Vagina (tissue), 2 donors: ENCODE measurements around the gene THPO. TPM values are rescaled to one million over a fixed set of nuclear protein-coding genes. Genes with fewer than 3 reads are reported as not detected.

Experiments used
- DNase-seq, 2 donors: peaks; one replicate each; pipeline ENCODE4 v3.0.0-alpha.2; 2017; ENCODE audit errors: extremely low spot score in 2 of 2
- H3K27ac ChIP-seq: fragments of 200-600 bp; sonication (generic); one replicate; pipeline ENCODE4 v1.5.1; 2019
- H3K27me3 ChIP-seq: fragments of 200-600 bp; sonication (generic); one replicate; pipeline ENCODE4 v1.5.1; 2019
- H3K36me3 ChIP-seq, 2 donors: fragments of 200-600 bp; sonication (generic); one replicate each; pipeline ENCODE4 v1.5.1; 2017 to 2019
- H3K4me1 ChIP-seq: fragments of 200-600 bp; sonication (generic); one replicate; pipeline ENCODE4 v1.5.1; 2019
- H3K4me3 ChIP-seq, 2 donors: fragments of 200-600 bp; sonication (generic); 1 replicate in 1 of 2; 2 replicates in 1 of 2; pipeline ENCODE4 v1.5.1; 2016 to 2019
- H3K9me3 ChIP-seq: fragments of 200-600 bp; sonication (generic); one replicate; pipeline ENCODE4 v1.5.1; 2019
- POLR2A ChIP-seq, 2 donors: fragments of 450-650 bp; IDR thresholded peaks; one replicate each; pipeline ENCODE4 v1.6.1; 2017; ENCODE audit warnings: antibody characterized with exemption in 2 of 2, mild to moderate bottlenecking in 2 of 2, moderate library complexity in 2 of 2
- POLR2AphosphoS5 ChIP-seq, 2 donors: sonication (generic); formaldehyde crosslinking; IDR thresholded peaks; one replicate each; pipeline ENCODE4 v1.9.0; 2017; ENCODE audit warnings: antibody characterized with exemption in 2 of 2, mild to moderate bottlenecking in 2 of 2, low read depth in 1 of 2; ENCODE audit not compliant: insufficient read depth in 1 of 2
- intact Hi-C: fragments of 100-400 bp; cut with DNase I; formaldehyde crosslinking; loops from one replicate; pipeline ENCODE4 v1.15.1; 2023
- total RNA-seq: library from RNA; depleted of rRNA; stranded (reverse); fragments of >200 nt; gene quantifications from one replicate; pipeline ENCODE4 v1.2.3, GENCODE V29; 2016
- TF ChIP-seq, protein P1 (sequence below), 3 experiments: fragments of 450-650 bp in 2 of 3; fragments of 200-600 bp in 1 of 3; sonication (generic) in 1 of 3; IDR thresholded peaks; one replicate each; pipeline ENCODE4 v1.5.1; 2017 to 2019; ENCODE audit warnings: antibody characterized with exemption in 3 of 3, mild to moderate bottlenecking in 2 of 3, moderate library complexity in 2 of 3

The THPO gene
- total RNA-seq, 1 donor from 2014 or later, result 0.74 TPM

DNA sequence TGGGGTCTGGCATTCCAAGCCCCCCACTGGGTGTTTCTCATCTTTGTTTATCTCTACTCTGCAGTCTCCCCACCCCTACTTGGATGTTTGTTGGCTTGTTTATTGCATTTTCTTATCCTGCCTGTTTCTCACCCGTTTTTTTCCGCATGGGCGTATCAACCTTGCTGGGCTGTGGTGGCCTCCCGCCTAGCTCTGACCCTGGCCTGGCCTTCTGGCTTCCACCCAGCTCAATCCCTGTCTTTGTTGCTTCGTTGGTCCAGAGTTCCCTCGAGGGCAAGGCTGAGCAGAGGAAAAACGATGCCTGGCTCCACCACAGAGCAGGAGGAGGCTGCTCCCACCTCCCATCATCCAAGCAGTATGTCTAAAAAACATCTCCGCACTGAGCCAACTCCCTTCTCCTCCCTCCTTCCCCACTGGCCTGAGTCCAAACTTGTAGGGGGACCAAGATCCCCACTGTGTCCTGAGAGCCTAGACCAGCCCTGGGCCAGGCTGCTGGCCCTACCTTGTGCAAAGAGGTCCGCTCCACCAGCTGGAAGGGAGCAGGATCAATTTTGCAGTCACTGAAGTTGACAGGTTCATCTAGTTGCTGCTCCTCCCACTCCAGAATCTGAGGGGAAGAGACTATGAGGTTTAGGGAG is 26.4 kb downstream of the THPO start:
- peaks cover 10% of the 10 kb centered on the region for H3K4me1 ChIP-seq
- no peaks in the 10 kb centered on the region for H3K27me3 ChIP-seq
- H3K4me3 ChIP-seq, result no peak overlapping the region
- DNase-seq, result no peak
- intact Hi-C loops, result no loop called here
- H3K9me3 ChIP-seq, result no peaks in the 10 kb centered on the region
- no peak overlapping the region for H3K27ac ChIP-seq
- TF ChIP-seq POLR2AphosphoS5 (IDR thresholded peaks at IDR 0.05; ENCODE audit: insufficient read depth in 1 of 2, low read depth in 1 of 2) (no peak), POLR2A (IDR thresholded peaks at IDR 0.05) (no peak)
- TF ChIP-seq, protein P1, sequence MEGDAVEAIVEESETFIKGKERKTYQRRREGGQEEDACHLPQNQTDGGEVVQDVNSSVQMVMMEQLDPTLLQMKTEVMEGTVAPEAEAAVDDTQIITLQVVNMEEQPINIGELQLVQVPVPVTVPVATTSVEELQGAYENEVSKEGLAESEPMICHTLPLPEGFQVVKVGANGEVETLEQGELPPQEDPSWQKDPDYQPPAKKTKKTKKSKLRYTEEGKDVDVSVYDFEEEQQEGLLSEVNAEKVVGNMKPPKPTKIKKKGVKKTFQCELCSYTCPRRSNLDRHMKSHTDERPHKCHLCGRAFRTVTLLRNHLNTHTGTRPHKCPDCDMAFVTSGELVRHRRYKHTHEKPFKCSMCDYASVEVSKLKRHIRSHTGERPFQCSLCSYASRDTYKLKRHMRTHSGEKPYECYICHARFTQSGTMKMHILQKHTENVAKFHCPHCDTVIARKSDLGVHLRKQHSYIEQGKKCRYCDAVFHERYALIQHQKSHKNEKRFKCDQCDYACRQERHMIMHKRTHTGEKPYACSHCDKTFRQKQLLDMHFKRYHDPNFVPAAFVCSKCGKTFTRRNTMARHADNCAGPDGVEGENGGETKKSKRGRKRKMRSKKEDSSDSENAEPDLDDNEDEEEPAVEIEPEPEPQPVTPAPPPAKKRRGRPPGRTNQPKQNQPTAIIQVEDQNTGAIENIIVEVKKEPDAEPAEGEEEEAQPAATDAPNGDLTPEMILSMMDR (IDR thresholded peaks at IDR 0.05), result no peak
- H3K36me3 ChIP-seq, result peaks cover 0 to 7% of the 10 kb centered on the region in 2 donors

DNA sequence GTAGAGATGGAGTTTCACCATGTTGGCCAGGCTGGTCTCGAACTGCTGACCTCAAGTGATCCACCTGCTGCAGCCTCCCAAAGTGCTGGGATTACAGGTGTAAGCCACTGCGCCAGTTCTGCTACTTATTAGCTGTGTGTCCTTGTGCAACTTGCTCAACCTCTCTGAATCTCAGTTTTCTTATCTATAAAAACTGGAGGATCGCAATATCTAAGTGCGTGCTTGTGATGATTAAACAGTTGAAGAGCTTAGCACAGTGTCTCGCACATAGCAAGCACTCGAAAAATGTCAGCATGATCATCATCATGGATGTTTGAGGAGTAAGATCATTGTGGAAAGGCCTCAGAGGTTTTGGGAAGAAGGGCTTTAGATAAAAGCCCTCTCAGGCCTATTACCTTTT is 27.4 kb downstream of the THPO start:
- intact Hi-C loops, result no loop called here

GRCh38 chr3:184349563-184350470 is 28.2 kb downstream of the THPO start:
- TF ChIP-seq POLR2AphosphoS5 (IDR thresholded peaks at IDR 0.05; ENCODE audit: insufficient read depth in 1 of 2, low read depth in 1 of 2), result no peak
- H3K9me3 ChIP-seq, result no peaks in the 10 kb centered on the region
- H3K4me3 ChIP-seq, result no peak overlapping the region
- H3K27me3 ChIP-seq, result no peaks in the 10 kb centered on the region
- peaks cover 0 to 2% of the 10 kb centered on the region in 2 donors for H3K36me3 ChIP-seq
- intact Hi-C loops, result no loop called here
- H3K4me1 ChIP-seq, result peaks cover 19% of the 10 kb centered on the region
- no peak overlapping the region for H3K27ac ChIP-seq
- DNase-seq, result no peak

More for the DNA sequence above, 27.4 kb downstream of the THPO start:
- no peak overlapping the region for H3K27ac ChIP-seq
- no peak for DNase-seq
- H3K36me3 ChIP-seq, result peaks cover 0 to 2% of the 10 kb centered on the region in 2 donors
- no peaks in the 10 kb centered on the region for H3K9me3 ChIP-seq
- no peak overlapping the region for H3K4me3 ChIP-seq
- H3K4me1 ChIP-seq, result peaks cover 14% of the 10 kb centered on the region
- H3K27me3 ChIP-seq, result no peaks in the 10 kb centered on the region
- TF ChIP-seq, protein P1 (IDR thresholded peaks at IDR 0.05), result no peak
- no peak for TF ChIP-seq POLR2AphosphoS5 (IDR thresholded peaks at IDR 0.05; ENCODE audit: insufficient read depth in 1 of 2, low read depth in 1 of 2)
- no peak for TF ChIP-seq POLR2A (IDR thresholded peaks at IDR 0.05)

GRCh38 chr3:184348057-184348382 is 30.0 kb downstream of the THPO start:
- H3K4me3 ChIP-seq, result no peak overlapping the region
- DNase-seq, result no peak
- H3K27ac ChIP-seq, result no peak overlapping the region
- TF ChIP-seq, protein P1 (IDR thresholded peaks at IDR 0.05), result no peak
- TF ChIP-seq POLR2AphosphoS5 (IDR thresholded peaks at IDR 0.05; ENCODE audit: insufficient read depth in 1 of 2, low read depth in 1 of 2) (no peak), POLR2A (IDR thresholded peaks at IDR 0.05) (no peak)
- no peaks in the 10 kb centered on the region for H3K9me3 ChIP-seq
- peaks cover 19% of the 10 kb centered on the region for H3K4me1 ChIP-seq
- intact Hi-C loops, result no loop called here
- H3K36me3 ChIP-seq, result peaks cover 0 to 8% of the 10 kb centered on the region in 2 donors
- no peaks in the 10 kb centered on the region for H3K27me3 ChIP-seq

- no peak overlapping the region for H3K4me3 ChIP-seq
- H3K27me3 ChIP-seq, result no peaks in the 10 kb centered on the region
- TF ChIP-seq, protein P1 (IDR thresholded peaks at IDR 0.05), result no peak
- no peak for TF ChIP-seq POLR2A (IDR thresholded peaks at IDR 0.05)
- no peak for TF ChIP-seq POLR2AphosphoS5 (IDR thresholded peaks at IDR 0.05; ENCODE audit: insufficient read depth in 1 of 2, low read depth in 1 of 2)
- H3K36me3 ChIP-seq, result peaks cover 0 to 13% of the 10 kb centered on the region in 2 donors
- intact Hi-C loops, result no loop called here
- H3K4me1 ChIP-seq, result peaks cover 19% of the 10 kb centered on the region
- DNase-seq, result no peak
- H3K9me3 ChIP-seq, result no peaks in the 10 kb centered on the region
- H3K27ac ChIP-seq, result no peak overlapping the region
Observed at GRCh38 chr3:184347321-184348056, 30.5 kb downstream of the THPO start.
